ENCODE results near the gene DSN1. TPM values are rescaled to one million over a fixed set of nuclear protein-coding genes. Genes with fewer than 3 reads are reported as not detected.

Gene DSN1
- 7.1 and 15.5 TPM in 2 replicates for total RNA-seq

GRCh38 chr20:36773597-36774390, at the start of gene DSN1:
TSS of gene DSN1 (minus strand) at chr20:36773763. CDS start at chr20:36771458, 2,305 bp downstream.

GRCh38 chr20:36745927-36746659, 27.5 kb downstream of the DSN1 start, which contains the start of gene NDRG3:
TSS of gene NDRG3 (minus strand) at chr20:36746090. CDS start at chr20:36721735, 24,355 bp downstream.

Other genes with a start within 250 kb of the DSN1 start
- gene MYL9, start 232.2 kb downstream of the DSN1 start, total RNA-seq = 2.7 and 8.3 TPM in 2 replicates
- gene TGIF2, start 200.2 kb downstream of the DSN1 start, total RNA-seq = 8.0 and 10.8 TPM in 2 replicates
- gene RAB5IF, start 168.0 kb downstream of the DSN1 start, total RNA-seq = 111 and 170 TPM in 2 replicates
- gene SLA2, start 127.6 kb downstream of the DSN1 start, total RNA-seq = not detected in 2 replicates
- gene NDRG3, start 27.7 kb downstream of the DSN1 start, total RNA-seq = 21.8 and 22.0 TPM in 2 replicates
- gene TLDC2, start 102.4 kb upstream of the DSN1 start, total RNA-seq = not detected in 2 replicates
- 3.5 and 8.2 TPM in 2 replicates for gene SAMHD1, start 177.9 kb upstream of the DSN1 start, total RNA-seq

Data from hair follicular keratinocyte (primary cell).